PC-3 (cell line): ENCODE data around the gene FAM13A. TPM values are rescaled to one million over a fixed set of nuclear protein-coding genes. Genes with fewer than 3 reads are reported as not detected.

ENCODE experiments used
- ATAC-seq: fragments of 200-7000 bp; cut with Tn5 transposase; 2 replicates; pipeline ENCODE4 v1.9.1; 2020; ENCODE audit warnings: mild to moderate bottlenecking, moderate library complexity
- BruUV-seq: library from RNA; stranded (reverse); fragments of 400-500 nt; replicated peaks from 2 replicates; lab custom pipeline; 2021; lab: Mats Ljungman, UMichigan
- CTCF ChIA-PET: fragments of 300-600 bp; sonication (Branson Sonifier 250); formaldehyde crosslinking; loops from one replicate; lab custom pipeline; 2022; ENCODE audit warnings: antibody characterized with exemption; lab: Charles Lee
- POLR2A ChIA-PET: fragments of 300-600 bp; sonication (Branson Sonifier 250); formaldehyde crosslinking; loops from one replicate; lab custom pipeline; 2022; ENCODE audit warnings: antibody characterized with exemption; ENCODE audit not compliant: unreplicated experiment; lab: Charles Lee
- DNase-seq: peaks from one replicate; pipeline ENCODE4 v3.0.0-alpha.2; 2015
- H2AFZ ChIP-seq: fragments of 300-600 bp; sonication (generic); 2 replicates; pipeline ENCODE4 v1.6.0; 2016; ENCODE audit warnings: antibody characterized with exemption, low read length
- H3F3A ChIP-seq: fragments of 300-600 bp; sonication (generic); one replicate; pipeline ENCODE4 v1.6.0; 2017; ENCODE audit warnings: antibody characterized with exemption, low read length, control low read depth, mild to moderate bottlenecking; ENCODE audit not compliant: unreplicated experiment
- H3K27ac ChIP-seq: fragments of 300-600 bp; sonication (generic); 2 replicates; pipeline ENCODE4 v1.5.1; 2016; ENCODE audit warnings: mild to moderate bottlenecking, low read length
- H3K27me3 ChIP-seq: fragments of 300-600 bp; sonication (generic); 2 replicates; pipeline ENCODE4 v1.6.1; 2016; ENCODE audit warnings: low read length, mixed read lengths
- H3K36me3 ChIP-seq: fragments of 300-600 bp; sonication (generic); 2 replicates; pipeline ENCODE4 v1.6.1; 2016; ENCODE audit warnings: low read depth, mixed run types, low read length, mixed read lengths
- H3K4me1 ChIP-seq: fragments of 300-600 bp; sonication (generic); 2 replicates; pipeline ENCODE4 v1.5.1; 2016; ENCODE audit warnings: low read length; ENCODE audit not compliant: insufficient read depth
- H3K4me2 ChIP-seq: fragments of 300-600 bp; sonication (generic); 2 replicates; pipeline ENCODE4 v1.6.0; 2016; ENCODE audit warnings: low read length
- H3K4me3 ChIP-seq: fragments of 300-600 bp; sonication (generic); 2 replicates; pipeline ENCODE4 v1.5.1; 2016; ENCODE audit warnings: mild to moderate bottlenecking, low read length, mixed read lengths
- H3K79me2 ChIP-seq: fragments of 300-600 bp; sonication (generic); 2 replicates; pipeline ENCODE4 v1.6.1; 2017; ENCODE audit warnings: low read length, mixed read lengths
- H3K9ac ChIP-seq: fragments of 300-600 bp; sonication (generic); 2 replicates; pipeline ENCODE4 v1.6.0; 2016; ENCODE audit warnings: mild to moderate bottlenecking, low read length
- H3K9me2 ChIP-seq: fragments of 300-600 bp; sonication (generic); replicated peaks from 2 replicates; pipeline ENCODE4 v1.6.1; 2016; ENCODE audit warnings: mixed run types, low read length, mixed read lengths
- H3K9me3 ChIP-seq: fragments of 300-600 bp; sonication (generic); 2 replicates; pipeline ENCODE4 v1.6.1; 2016; ENCODE audit warnings: low read length, mixed read lengths
- H4K20me1 ChIP-seq: fragments of 300-600 bp; sonication (generic); 2 replicates; pipeline ENCODE4 v1.6.1; 2016; ENCODE audit warnings: low read length, mixed read lengths
- CTCF ChIP-seq: fragments of 300-600 bp; sonication (generic); conservative IDR thresholded peaks from 2 replicates; pipeline ENCODE4 v1.5.1; 2017; ENCODE audit warnings: antibody characterized with exemption, low read depth, mild to moderate bottlenecking, low read length
- EZH2 ChIP-seq: fragments of 300-600 bp; sonication (generic); IDR thresholded peaks from one replicate; pipeline ENCODE4 v1.6.1; 2017; ENCODE audit warnings: antibody characterized with exemption, mild to moderate bottlenecking, low read length; ENCODE audit not compliant: unreplicated experiment
- EZH2phosphoT487 ChIP-seq: fragments of 300-600 bp; sonication (generic); IDR thresholded peaks from 2 replicates; pipeline ENCODE4 v1.6.1; 2018; ENCODE audit warnings: mild to moderate bottlenecking, antibody characterized with exemption, low read length, borderline replicate concordance
- intact Hi-C: fragments of 100-400 bp; cut with micrococcal nuclease; formaldehyde crosslinking; loops from 2 replicates; pipeline ENCODE4 v1.9.0; 2023
- total RNA-seq: library from RNA; depleted of rRNA; stranded (reverse); fragments of >200 nt; gene quantifications from 2 replicates; pipeline ENCODE4 v1.2.3, GENCODE V29; 2014

The FAM13A gene
- total RNA-seq, 1 experiment from 2014 or later = 8.6 TPM

DNA sequence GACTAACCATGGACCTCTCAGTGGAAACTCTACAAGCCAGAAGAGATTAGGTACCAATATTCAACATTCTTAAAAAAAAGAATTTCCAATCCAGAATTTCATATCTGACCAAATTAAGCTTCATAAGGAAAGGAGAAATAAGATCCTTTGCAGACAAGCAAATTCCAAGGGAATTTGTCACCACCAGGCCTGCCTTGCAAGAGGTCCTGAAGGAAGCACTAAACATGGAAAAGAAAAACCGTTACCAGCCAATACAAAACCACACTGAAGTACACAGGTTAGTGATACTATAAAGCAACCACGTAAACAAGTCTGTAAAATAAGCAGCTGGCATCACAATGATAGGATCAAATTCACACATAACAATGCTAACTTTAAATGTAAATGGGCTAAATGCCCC, 156.6 kb downstream of the FAM13A start:
- ChIA-PET CTCF (no interaction called here), POLR2A (no interaction called here)
- Histone ChIP-seq H3K4me2 (0 out of 2 replicates have a peak overlapping the region, but pooled peaks have one; percentile 6), H3K4me3 (no peak overlapping the region), H3K79me2 (no peaks in the 10 kb centered on the region), H3K27me3 (no peaks in the 10 kb centered on the region), H3F3A (no peaks in the 10 kb centered on the region), H3K36me3 (no peaks in the 10 kb centered on the region), H3K9ac (no peak overlapping the region), H3K27ac (no peak overlapping the region), H3K9me3 (no peaks in the 10 kb centered on the region), H3K9me2 (0 out of 2 replicates have a peak, but pooled peaks cover 3% of the 10 kb centered on the region), H4K20me1 (no peaks in the 10 kb centered on the region), H3K4me1 (no peaks in the 10 kb centered on the region; the same call in 1 of the 2 replicates), H2AFZ (no peak overlapping the region)
- intact Hi-C loops = no loop called here
- BruUV-seq = no TSS peak
- TF ChIP-seq EZH2 (no peak), CTCF (no peak), EZH2phosphoT487 (no peak)
- peak; percentile 46 for DNase-seq
- ATAC-seq = peak; percentile 51

GRCh38 chr4:88897752-88898151, 159.2 kb downstream of the FAM13A start:
- no peaks in the 10 kb centered on the region; the same call in 1 of the 2 replicates for H3K4me1 ChIP-seq
- H2AFZ ChIP-seq = no peak overlapping the region
- H3K27me3 ChIP-seq = no peaks in the 10 kb centered on the region
- H3K27ac ChIP-seq = no peak overlapping the region
- no peak overlapping the region for H3K9ac ChIP-seq
- no peaks in the 10 kb centered on the region for H3K79me2 ChIP-seq
- no peaks in the 10 kb centered on the region for H4K20me1 ChIP-seq
- DNase-seq (no peak), ATAC-seq (no peak)
- BruUV-seq = no TSS peak
- CTCF ChIA-PET = no interaction called here
- H3K4me3 ChIP-seq = no peak overlapping the region
- TF ChIP-seq CTCF (no peak), EZH2phosphoT487 (no peak), EZH2 (no peak)
- 0 out of 2 replicates have a peak, but pooled peaks cover 3% of the 10 kb centered on the region for H3K9me2 ChIP-seq
- H3K4me2 ChIP-seq = no peak overlapping the region
- POLR2A ChIA-PET = no interaction called here
- intact Hi-C loops = no loop called here
- no peaks in the 10 kb centered on the region for H3F3A ChIP-seq
- H3K9me3 ChIP-seq = no peaks in the 10 kb centered on the region
- H3K36me3 ChIP-seq = no peaks in the 10 kb centered on the region

DNA sequence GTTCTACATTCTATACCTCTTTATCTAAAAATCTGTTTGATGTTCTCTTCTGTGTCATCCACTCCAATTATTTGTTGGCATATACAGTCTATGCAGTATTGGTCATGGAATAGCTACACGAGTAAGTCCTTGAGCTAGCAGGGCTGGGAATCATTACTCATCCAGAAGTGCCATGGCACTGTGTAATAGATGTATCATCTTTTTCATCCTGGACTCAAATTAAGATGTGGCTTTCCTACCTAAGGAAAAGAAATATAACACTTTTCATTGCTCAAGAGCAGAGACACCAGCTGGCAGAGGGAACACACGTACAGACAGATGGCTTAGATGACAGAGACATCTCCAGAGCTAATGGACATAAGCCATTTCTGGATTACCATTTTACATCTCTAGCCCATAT, 159.8 kb downstream of the FAM13A start:
- Histone ChIP-seq H3K36me3 (no peaks in the 10 kb centered on the region), H3K27me3 (no peaks in the 10 kb centered on the region), H2AFZ (no peak overlapping the region), H3K27ac (no peak overlapping the region), H3F3A (no peaks in the 10 kb centered on the region), H3K9me3 (no peaks in the 10 kb centered on the region), H3K9ac (no peak overlapping the region), H3K4me3 (no peak overlapping the region), H3K9me2 (0 out of 2 replicates have a peak, but pooled peaks cover 3% of the 10 kb centered on the region), H4K20me1 (no peaks in the 10 kb centered on the region), H3K4me2 (no peak overlapping the region), H3K79me2 (no peaks in the 10 kb centered on the region), H3K4me1 (no peaks in the 10 kb centered on the region; the same call in 1 of the 2 replicates)
- DNase-seq = peak; percentile 4
- POLR2A ChIA-PET = no interaction called here
- BruUV-seq = no TSS peak
- CTCF ChIA-PET = no interaction called here
- ATAC-seq = no peak
- intact Hi-C loops = no loop called here
- no peak for TF ChIP-seq CTCF
- no peak for TF ChIP-seq EZH2phosphoT487
- TF ChIP-seq EZH2 = no peak
